ENCODE results near the gene OPCML.

Gene OPCML

GRCh38 chr11:132920451-132921096, 611.7 kb downstream of the OPCML start:
- TF ChIP-seq, protein P1, sequence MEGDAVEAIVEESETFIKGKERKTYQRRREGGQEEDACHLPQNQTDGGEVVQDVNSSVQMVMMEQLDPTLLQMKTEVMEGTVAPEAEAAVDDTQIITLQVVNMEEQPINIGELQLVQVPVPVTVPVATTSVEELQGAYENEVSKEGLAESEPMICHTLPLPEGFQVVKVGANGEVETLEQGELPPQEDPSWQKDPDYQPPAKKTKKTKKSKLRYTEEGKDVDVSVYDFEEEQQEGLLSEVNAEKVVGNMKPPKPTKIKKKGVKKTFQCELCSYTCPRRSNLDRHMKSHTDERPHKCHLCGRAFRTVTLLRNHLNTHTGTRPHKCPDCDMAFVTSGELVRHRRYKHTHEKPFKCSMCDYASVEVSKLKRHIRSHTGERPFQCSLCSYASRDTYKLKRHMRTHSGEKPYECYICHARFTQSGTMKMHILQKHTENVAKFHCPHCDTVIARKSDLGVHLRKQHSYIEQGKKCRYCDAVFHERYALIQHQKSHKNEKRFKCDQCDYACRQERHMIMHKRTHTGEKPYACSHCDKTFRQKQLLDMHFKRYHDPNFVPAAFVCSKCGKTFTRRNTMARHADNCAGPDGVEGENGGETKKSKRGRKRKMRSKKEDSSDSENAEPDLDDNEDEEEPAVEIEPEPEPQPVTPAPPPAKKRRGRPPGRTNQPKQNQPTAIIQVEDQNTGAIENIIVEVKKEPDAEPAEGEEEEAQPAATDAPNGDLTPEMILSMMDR (IDR thresholded peaks at IDR 0.05; ENCODE audit: low read depth, low read length): no peak
- H3K4me3 ChIP-seq (ENCODE audit: low read depth, low read length): no peak overlapping the region
- no peak overlapping the region for H3K27ac ChIP-seq
- H3K27me3 ChIP-seq (ENCODE audit: insufficient read depth, low read depth, severe bottlenecking): no peaks in the 10 kb centered on the region
- H3K9me3 ChIP-seq (ENCODE audit: severe bottlenecking): no peaks in the 10 kb centered on the region
- DNase-seq: peak; percentile 61
- H3K36me3 ChIP-seq: no peaks in the 10 kb centered on the region

GRCh38 chr11:132914600-132914999, 617.7 kb downstream of the OPCML start:
- H3K36me3 ChIP-seq: no peaks in the 10 kb centered on the region
- TF ChIP-seq, protein P1 (IDR thresholded peaks at IDR 0.05; ENCODE audit: low read depth, low read length): no peak
- DNase-seq: no peak
- H3K27ac ChIP-seq: no peak overlapping the region
- H3K27me3 ChIP-seq (ENCODE audit: insufficient read depth, low read depth, severe bottlenecking): no peaks in the 10 kb centered on the region
- H3K4me3 ChIP-seq (ENCODE audit: low read depth, low read length): no peak overlapping the region
- H3K9me3 ChIP-seq (ENCODE audit: severe bottlenecking): no peaks in the 10 kb centered on the region

- no peak overlapping the region for H3K4me3 ChIP-seq (ENCODE audit: low read depth, low read length)
- no peaks in the 10 kb centered on the region for H3K36me3 ChIP-seq
- H3K27ac ChIP-seq: no peak overlapping the region
- H3K27me3 ChIP-seq (ENCODE audit: insufficient read depth, low read depth, severe bottlenecking): no peaks in the 10 kb centered on the region
- no peaks in the 10 kb centered on the region for H3K9me3 ChIP-seq (ENCODE audit: severe bottlenecking)
- DNase-seq: no peak
- TF ChIP-seq, protein P1 (IDR thresholded peaks at IDR 0.05; ENCODE audit: low read depth, low read length): no peak
Observed at GRCh38 chr11:132913886-132914285, 618.4 kb downstream of the OPCML start.

DNA sequence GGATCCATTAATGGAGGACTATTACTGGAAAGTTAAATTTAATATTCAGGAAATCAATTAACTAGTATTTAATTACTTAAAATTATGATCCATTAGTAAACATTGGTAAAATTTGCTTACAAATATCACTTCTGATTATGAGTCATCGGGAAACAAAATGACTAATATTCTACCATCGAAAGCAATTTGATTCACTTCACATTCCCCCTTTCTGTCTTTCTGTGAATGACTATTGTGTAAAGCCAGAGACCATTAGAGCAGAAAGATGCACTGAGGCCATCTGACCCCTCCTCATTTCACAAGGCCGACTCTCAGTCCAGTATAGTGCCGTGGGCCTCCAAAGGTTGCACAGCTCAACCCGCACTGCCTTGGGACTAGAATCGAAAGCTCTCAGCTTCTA, 619.0 kb downstream of the OPCML start:
- H3K27ac ChIP-seq: no peak overlapping the region
- no peaks in the 10 kb centered on the region for H3K9me3 ChIP-seq (ENCODE audit: severe bottlenecking)
- no peak for DNase-seq
- H3K27me3 ChIP-seq (ENCODE audit: insufficient read depth, low read depth, severe bottlenecking): no peaks in the 10 kb centered on the region
- TF ChIP-seq, protein P1 (IDR thresholded peaks at IDR 0.05; ENCODE audit: low read depth, low read length): no peak
- no peaks in the 10 kb centered on the region for H3K36me3 ChIP-seq
- no peak overlapping the region for H3K4me3 ChIP-seq (ENCODE audit: low read depth, low read length)

DNA sequence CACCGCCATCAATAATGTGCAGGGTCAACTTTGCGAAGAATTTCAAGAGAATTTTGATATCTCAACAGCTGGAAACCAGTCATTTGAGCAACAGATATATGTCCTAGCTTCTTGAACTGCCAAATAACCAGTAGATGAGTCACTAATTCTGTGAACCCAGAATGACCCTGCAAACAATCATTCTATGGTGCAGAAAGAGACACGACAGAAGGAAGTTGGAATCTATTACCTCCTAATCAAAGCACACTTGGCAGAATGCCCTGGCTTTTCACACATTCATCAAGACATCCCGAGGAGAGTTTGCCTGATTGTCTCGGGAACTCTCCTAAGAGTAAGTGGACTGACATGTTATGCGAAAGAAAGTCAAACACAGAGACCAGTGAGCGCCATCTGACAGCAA, 621.1 kb downstream of the OPCML start:
- Histone ChIP-seq H3K9me3 (ENCODE audit: severe bottlenecking) (no peaks in the 10 kb centered on the region), H3K27ac (no peak overlapping the region), H3K27me3 (ENCODE audit: insufficient read depth, low read depth, severe bottlenecking) (no peaks in the 10 kb centered on the region), H3K4me3 (ENCODE audit: low read depth, low read length) (no peak overlapping the region), H3K36me3 (no peaks in the 10 kb centered on the region)
- no peak for DNase-seq
- TF ChIP-seq, protein P1 (IDR thresholded peaks at IDR 0.05; ENCODE audit: low read depth, low read length): no peak

All from WERI-Rb-1 (cell line).